Cardiac fibroblast (primary cell): ENCODE data around the gene MAN1A2.

Experiments
- DNase-seq, 2 donors: peaks; one replicate each; pipeline versions ENCODE4 v3.0.0 to v3.0.0-alpha.2; 2010; ENCODE audit warnings: low read depth in 2 of 2
- H3K4me3 ChIP-seq, 2 donors: replicated peaks in 1 of 2; 1 replicate in 1 of 2; 2 replicates in 1 of 2; pipeline ENCODE4 v1.5.1; 2011; ENCODE audit warnings: low read depth in 2 of 2, low read length in 2 of 2, mild to moderate bottlenecking in 2 of 2, moderate library complexity in 1 of 2
- TF ChIP-seq, protein P1 (sequence below): IDR thresholded peaks from one replicate; pipeline ENCODE4 v1.5.1; 2011; ENCODE audit warnings: low read depth, mild to moderate bottlenecking, low read length, inconsistent platforms

The MAN1A2 gene

DNA sequence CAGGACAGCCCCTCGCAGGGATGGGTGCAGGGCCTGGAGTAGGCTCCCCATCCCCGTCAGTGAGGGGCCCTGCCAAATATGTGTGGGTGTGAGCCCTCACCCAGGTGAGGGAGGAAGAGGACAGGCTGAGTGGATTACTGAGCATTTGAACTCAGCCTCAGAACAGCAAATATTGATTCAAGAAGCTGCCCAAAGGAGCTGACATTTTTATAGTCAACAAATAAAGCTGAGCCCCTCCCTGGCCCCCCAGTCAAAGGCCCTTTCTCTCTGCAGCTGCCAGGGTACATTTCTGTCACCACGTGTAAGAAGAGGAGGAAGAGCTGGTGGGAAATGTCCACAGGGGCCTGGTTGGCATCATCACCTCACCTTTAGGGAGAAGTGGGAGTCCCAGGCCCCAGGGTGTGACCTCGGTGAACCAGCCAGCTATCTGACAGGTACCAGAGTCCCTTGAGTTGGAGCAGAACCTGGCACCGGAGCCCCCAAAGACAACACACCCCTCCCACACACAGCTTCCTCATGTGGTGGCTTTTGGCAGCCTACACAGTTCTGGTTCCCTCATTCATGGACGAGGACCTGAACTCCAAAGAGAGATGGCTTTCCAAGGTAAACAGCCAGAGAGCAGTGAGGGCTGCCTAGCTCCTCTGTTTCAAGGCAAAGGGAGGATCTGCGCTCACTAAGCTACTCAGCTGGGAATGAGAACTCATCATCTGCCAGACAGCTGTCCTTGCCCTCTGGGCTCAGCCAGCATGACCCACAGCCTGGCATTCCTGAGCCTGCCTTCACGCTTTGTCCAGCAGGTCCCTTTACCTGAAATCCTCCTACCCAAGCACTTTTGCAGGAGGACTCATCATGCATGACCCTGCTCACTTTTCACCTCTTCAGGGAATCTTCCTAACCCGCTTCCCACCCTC is 195.6 kb downstream of the MAN1A2 start:
- DNase-seq, result no peak
- no peak overlapping the region for H3K4me3 ChIP-seq
- TF ChIP-seq, protein P1, sequence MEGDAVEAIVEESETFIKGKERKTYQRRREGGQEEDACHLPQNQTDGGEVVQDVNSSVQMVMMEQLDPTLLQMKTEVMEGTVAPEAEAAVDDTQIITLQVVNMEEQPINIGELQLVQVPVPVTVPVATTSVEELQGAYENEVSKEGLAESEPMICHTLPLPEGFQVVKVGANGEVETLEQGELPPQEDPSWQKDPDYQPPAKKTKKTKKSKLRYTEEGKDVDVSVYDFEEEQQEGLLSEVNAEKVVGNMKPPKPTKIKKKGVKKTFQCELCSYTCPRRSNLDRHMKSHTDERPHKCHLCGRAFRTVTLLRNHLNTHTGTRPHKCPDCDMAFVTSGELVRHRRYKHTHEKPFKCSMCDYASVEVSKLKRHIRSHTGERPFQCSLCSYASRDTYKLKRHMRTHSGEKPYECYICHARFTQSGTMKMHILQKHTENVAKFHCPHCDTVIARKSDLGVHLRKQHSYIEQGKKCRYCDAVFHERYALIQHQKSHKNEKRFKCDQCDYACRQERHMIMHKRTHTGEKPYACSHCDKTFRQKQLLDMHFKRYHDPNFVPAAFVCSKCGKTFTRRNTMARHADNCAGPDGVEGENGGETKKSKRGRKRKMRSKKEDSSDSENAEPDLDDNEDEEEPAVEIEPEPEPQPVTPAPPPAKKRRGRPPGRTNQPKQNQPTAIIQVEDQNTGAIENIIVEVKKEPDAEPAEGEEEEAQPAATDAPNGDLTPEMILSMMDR, result no peak

DNA sequence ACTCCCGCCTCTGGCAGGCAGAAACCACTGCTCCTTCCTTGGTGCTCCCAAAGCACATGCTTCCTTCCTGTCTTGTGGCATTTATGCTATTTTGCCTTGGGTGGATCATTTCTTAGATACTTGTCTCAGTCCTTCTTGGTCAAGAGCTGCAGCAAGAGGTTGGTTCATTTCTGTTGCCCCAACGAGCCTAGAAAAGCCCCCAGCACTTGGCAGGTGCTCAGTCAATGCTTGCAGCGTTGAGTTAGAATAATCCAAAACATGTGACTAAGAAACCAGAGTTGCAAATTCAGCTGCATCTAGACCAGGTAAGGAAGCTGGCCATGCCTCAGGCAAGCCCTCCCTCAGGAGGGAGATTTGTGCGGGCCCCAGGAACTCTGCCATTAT is 196.2 kb downstream of the MAN1A2 start:
- H3K4me3 ChIP-seq, result no peak overlapping the region

DNA sequence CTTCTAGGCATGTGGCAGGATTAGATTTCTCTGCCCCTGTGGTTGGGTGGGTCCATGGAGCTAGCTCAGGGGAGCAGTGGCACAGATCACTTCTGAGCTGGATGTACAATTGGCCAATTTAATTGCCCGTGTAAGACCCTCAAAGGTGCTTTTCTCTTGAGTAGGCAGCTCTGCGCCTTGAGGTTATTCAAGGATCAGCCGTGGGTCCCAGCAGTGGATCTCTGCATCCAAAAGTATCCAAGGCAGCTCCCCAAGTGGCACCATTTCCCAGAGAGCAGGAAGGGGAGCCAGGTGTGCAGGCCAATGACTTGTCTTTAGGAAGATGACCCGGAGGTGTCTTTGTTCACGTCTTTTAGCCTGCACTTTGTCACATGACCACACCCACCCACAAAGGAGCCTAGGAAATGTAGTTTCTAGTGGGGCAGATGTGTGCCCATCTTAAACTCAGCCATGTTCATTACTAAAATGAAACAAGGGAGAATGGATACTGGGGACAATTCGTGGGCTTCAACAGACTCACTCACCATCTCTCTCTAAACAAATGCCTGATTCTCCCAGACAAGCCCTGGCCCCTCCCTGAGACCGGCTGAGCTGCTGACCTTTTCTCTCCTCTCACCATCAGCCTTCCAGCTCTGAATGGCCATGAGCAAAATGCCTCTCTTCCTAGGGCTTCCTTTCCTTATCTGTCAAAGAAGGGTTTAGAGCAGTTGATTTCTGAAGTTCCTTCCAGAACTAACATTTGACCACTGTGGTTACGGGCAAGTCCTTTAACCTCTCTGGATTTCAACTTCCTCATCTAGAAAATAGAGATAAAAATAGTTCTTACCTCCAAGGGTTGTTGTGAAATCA is 197.2 kb downstream of the MAN1A2 start:
- DNase-seq, result no peak
- no peak overlapping the region for H3K4me3 ChIP-seq
- TF ChIP-seq, protein P1, result no peak

More for the DNA sequence above, 196.2 kb downstream of the MAN1A2 start:
- no peak for DNase-seq
- TF ChIP-seq, protein P1, result no peak

DNA sequence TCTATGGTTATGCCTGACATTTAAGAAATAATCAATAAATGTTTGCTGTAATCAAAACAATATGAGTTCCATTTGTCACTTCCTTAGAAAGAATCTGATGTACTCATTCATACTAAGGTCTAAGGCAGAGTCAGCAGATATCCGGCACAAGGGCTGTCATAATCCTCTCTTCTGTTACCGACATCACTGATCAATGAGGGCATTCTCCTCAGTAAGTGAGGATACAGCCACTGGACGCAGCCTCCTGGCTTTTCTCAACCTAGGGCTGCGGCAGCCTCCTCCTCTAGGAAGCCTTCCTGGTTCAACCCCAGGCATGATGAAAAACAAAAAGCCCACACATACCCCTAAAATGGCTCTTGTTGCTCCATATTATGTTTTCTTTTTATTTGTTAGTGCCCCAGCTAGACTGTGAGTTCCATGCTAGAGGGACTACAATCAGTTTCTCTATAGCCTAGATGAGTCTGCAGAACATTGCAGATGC is 197.9 kb downstream of the MAN1A2 start:
- TF ChIP-seq, protein P1, result no peak
- no peak for DNase-seq

DNA sequence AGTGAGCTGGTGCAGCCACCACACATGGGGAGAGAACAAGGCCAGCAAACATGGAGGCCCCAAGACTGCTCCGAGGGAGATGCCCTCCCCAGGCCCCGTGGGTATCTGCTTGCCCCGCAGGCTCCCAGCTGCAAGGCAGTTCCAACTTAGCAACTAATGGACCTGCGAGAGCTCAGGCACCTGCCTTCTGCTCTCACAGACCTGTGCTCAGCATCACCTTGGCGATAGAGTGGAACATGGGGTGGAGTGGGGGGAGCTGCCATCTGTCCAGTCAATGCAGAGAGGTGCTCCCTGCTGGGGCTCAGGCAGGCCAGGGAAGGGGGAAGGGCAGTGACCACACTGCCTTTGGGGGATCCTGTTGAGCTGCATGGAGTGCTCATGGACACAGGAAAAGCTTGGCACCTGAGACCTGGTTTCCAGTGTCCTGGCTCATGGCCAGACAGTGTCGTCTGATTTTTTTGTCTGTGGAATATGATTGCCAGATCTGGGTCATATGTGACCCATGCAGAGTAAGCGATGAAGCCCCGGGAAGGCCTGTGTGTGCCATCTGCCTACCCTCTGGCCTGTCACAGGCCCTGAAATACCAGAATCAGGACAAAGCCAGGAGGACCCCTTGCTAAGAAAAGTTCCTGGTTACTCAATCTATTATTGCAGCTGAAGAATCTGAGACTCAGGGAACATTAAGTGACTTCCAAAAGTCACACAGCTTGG is 198.7 kb downstream of the MAN1A2 start:
- no peak for DNase-seq
- no peak overlapping the region for H3K4me3 ChIP-seq
- TF ChIP-seq, protein P1, result no peak

More for the DNA sequence above, 197.9 kb downstream of the MAN1A2 start:
- H3K4me3 ChIP-seq, result no peak overlapping the region

DNA sequence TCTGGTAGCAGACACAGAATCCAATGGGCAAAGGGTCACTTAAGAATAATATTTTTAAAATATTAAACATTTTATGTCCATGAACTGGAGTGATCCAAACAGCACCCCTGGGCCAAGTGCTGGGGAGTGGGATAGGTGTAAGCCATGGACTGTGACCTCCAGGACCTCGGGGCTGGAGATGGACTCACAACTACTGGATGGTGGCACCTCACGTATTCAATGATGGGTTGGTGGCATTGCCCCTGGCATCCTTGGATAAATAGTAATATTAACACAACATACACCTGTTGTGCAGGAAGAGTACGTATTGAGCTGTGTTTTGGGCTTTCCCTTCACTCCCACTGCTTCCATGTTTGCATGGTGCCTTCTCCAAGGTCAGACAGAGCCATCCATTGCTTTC is 199.3 kb downstream of the MAN1A2 start:
- TF ChIP-seq, protein P1, result no peak
- DNase-seq, result no peak
- no peak overlapping the region for H3K4me3 ChIP-seq
